GM12801 (cell line): ENCODE data around the gene DYNC1LI2.

Experiments used
- CTCF ChIP-seq: IDR thresholded peaks from one replicate; pipeline ENCODE4 v1.5.1; 2011; ENCODE audit warnings: control low read depth; ENCODE audit not compliant: insufficient read length; ENCODE audit errors: extremely low read depth

DYNC1LI2 gene

GRCh38 chr16:66695471-66695934, 55.9 kb downstream of the DYNC1LI2 start:
- TF ChIP-seq CTCF: no peak

GRCh38 chr16:66693149-66693548, 58.3 kb downstream of the DYNC1LI2 start:
- TF ChIP-seq CTCF: no peak

- TF ChIP-seq CTCF: no peak
Measured at GRCh38 chr16:66692341-66692740, 59.1 kb downstream of the DYNC1LI2 start.

GRCh38 chr16:66691234-66691633, 60.2 kb downstream of the DYNC1LI2 start:
- no peak for TF ChIP-seq CTCF

GRCh38 chr16:66690106-66690847, 61.1 kb downstream of the DYNC1LI2 start:
- TF ChIP-seq CTCF: no peak

GRCh38 chr16:66689282-66689681, 62.1 kb downstream of the DYNC1LI2 start:
- TF ChIP-seq CTCF: no peak

GRCh38 chr16:66687906-66688625, 63.3 kb downstream of the DYNC1LI2 start:
- no peak for TF ChIP-seq CTCF
